NCI-H2081 (cell line): ENCODE measurements around the gene GBP5.
"Not testable (repeated sequence)": the region's sequence is repeated elsewhere in the genome, so short reads cannot be mapped to it uniquely, and the experiment has no call there.

ENCODE experiments used
- DNase-seq, 2 experiments: peaks; one replicate each; lab custom pipeline; 2025; lab: John Stamatoyannopoulos, UW

The GBP5 gene

GRCh38 chr1:89272269-89273041, at the start of gene GBP5:
Gene GBP5 (minus strand): TSS chr1:89272860. CDS start chr1:89269555, 3,305 bp downstream.
- DNase-seq, result not testable (repeated sequence)

- DNase-seq, result no peak
Observed at GRCh38 chr1:89322402-89322801, 49.7 kb upstream of the GBP5 start.

- no peak for DNase-seq
Observed at GRCh38 chr1:89312572-89312971, 39.9 kb upstream of the GBP5 start.

GRCh38 chr1:89311757-89312156, 39.1 kb upstream of the GBP5 start:
- DNase-seq, result no peak

- DNase-seq, result no peak
Observed at GRCh38 chr1:89310976-89311375, 38.3 kb upstream of the GBP5 start.

GRCh38 chr1:89310505-89310904, 37.8 kb upstream of the GBP5 start:
- no peak for DNase-seq

- DNase-seq, result no peak
Observed at GRCh38 chr1:89309828-89310227, 37.2 kb upstream of the GBP5 start.

- DNase-seq, result no peak
Observed at GRCh38 chr1:89306273-89306672, 33.6 kb upstream of the GBP5 start.

GRCh38 chr1:89305493-89305892, 32.8 kb upstream of the GBP5 start:
- DNase-seq, result no peak

- DNase-seq, result no peak
Observed at GRCh38 chr1:89304572-89305230, 32.0 kb upstream of the GBP5 start.

GRCh38 chr1:89302697-89303332, 30.2 kb upstream of the GBP5 start:
- DNase-seq, result no peak

- DNase-seq, result not testable (repeated sequence)
Observed at GRCh38 chr1:89299739-89300463, 27.2 kb upstream of the GBP5 start.

GRCh38 chr1:89298461-89298860, 25.8 kb upstream of the GBP5 start:
- DNase-seq, result no peak

- no peak for DNase-seq
Observed at GRCh38 chr1:89295187-89295586, 22.5 kb upstream of the GBP5 start.

- DNase-seq, result no peak
Observed at GRCh38 chr1:89291276-89291675, 18.6 kb upstream of the GBP5 start.

GRCh38 chr1:89288051-89288340, 15.3 kb upstream of the GBP5 start:
- DNase-seq, result no peak

- no peak for DNase-seq
Observed at GRCh38 chr1:89287181-89288050, 14.8 kb upstream of the GBP5 start.

- no peak for DNase-seq
Observed at GRCh38 chr1:89286549-89287180, 14.0 kb upstream of the GBP5 start.

GRCh38 chr1:89285745-89286380, 13.2 kb upstream of the GBP5 start:
- no peak for DNase-seq

- DNase-seq, result not testable (repeated sequence)
Observed at GRCh38 chr1:89284078-89284763, 11.6 kb upstream of the GBP5 start.
